Chondrocyte (in vitro differentiated cells): ENCODE data around the gene FN3K. TPM values are rescaled to one million over a fixed set of nuclear protein-coding genes. Genes with fewer than 3 reads are reported as not detected.

ENCODE experiments used
- DNase-seq: peaks from one replicate; pipeline ENCODE4 v3.0.0; 2021; ENCODE audit warnings: mixed read lengths, low spot score
- H3K27ac Mint-ChIP-seq: one replicate; pipeline ENCODE4 v1.8.0; 2021; ENCODE audit warnings: mild to moderate bottlenecking, moderate library complexity, mixed read lengths; ENCODE audit not compliant: unreplicated experiment
- H3K27me3 Mint-ChIP-seq: 2 replicates; pipeline ENCODE4 v1.8.0; 2021; ENCODE audit warnings: low read depth, mixed read lengths
- H3K36me3 Mint-ChIP-seq: 2 replicates; pipeline ENCODE4 v1.8.0; 2021; ENCODE audit warnings: low read depth, mixed read lengths
- H3K4me1 Mint-ChIP-seq: 2 replicates; pipeline ENCODE4 v1.8.0; 2021; ENCODE audit warnings: low read depth, mild to moderate bottlenecking, mixed read lengths
- H3K4me3 Mint-ChIP-seq: one replicate; pipeline ENCODE4 v1.8.0; 2021; ENCODE audit warnings: mild to moderate bottlenecking, moderate library complexity, mixed read lengths; ENCODE audit not compliant: unreplicated experiment
- H3K9me3 Mint-ChIP-seq: 2 replicates; pipeline ENCODE4 v1.8.0; 2021; ENCODE audit warnings: low read depth, mixed read lengths
- total RNA-seq: library from RNA; stranded (reverse); gene quantifications from 3 replicates; pipeline ENCODE4 v1.2.1, GENCODE V29; 2021
- TF ChIP-seq, protein P1 (sequence below): fragments of 200-600 bp; sonication (generic); IDR thresholded peaks from 2 replicates; pipeline ENCODE4 v1.5.0; 2021; ENCODE audit warnings: antibody characterized with exemption, mild to moderate bottlenecking, moderate library complexity

The FN3K gene
- total RNA-seq, 1 donor from 2014 or later, result 19.0 TPM

DNA sequence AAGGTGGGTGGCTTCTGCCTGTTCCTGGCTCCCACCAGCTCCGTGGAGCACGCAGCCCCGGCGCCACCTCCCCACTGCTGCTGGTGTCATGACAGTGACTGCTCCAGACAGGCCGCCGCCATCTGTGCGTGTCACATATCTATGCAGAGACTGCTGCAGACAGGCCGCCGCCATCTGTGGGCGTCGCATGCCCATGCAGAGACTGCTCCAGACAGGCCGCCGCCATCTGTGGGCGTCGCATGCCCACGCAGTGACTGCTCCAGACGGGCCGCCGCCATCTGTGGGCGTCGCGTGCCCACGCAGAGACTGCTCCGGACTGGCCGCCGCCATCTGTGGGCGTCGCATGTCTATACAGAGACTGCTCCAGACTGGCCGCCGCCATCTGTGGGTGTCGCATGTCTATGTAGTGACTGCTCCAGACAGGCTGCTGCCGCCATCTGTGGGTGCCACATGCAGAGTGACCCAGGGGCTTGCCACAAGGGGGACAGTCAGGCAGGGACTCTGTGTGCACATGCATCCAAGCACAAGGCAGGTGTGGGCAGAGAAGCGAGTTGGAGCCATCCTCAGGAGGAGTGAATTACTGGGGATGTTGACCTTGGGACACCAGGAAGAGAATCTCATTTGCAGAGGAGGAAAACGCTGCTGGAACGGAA is 22.2 kb upstream of the FN3K start:
- TF ChIP-seq, protein P1, sequence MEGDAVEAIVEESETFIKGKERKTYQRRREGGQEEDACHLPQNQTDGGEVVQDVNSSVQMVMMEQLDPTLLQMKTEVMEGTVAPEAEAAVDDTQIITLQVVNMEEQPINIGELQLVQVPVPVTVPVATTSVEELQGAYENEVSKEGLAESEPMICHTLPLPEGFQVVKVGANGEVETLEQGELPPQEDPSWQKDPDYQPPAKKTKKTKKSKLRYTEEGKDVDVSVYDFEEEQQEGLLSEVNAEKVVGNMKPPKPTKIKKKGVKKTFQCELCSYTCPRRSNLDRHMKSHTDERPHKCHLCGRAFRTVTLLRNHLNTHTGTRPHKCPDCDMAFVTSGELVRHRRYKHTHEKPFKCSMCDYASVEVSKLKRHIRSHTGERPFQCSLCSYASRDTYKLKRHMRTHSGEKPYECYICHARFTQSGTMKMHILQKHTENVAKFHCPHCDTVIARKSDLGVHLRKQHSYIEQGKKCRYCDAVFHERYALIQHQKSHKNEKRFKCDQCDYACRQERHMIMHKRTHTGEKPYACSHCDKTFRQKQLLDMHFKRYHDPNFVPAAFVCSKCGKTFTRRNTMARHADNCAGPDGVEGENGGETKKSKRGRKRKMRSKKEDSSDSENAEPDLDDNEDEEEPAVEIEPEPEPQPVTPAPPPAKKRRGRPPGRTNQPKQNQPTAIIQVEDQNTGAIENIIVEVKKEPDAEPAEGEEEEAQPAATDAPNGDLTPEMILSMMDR, result no peak
- Mint-ChIP-seq H3K36me3 (no peaks in the 10 kb centered on the region), H3K27ac (no peak overlapping the region), H3K9me3 (no peaks in the 10 kb centered on the region), H3K4me3 (no peak overlapping the region), H3K4me1 (peaks cover 22% of the 10 kb centered on the region), H3K27me3 (no peaks in the 10 kb centered on the region)
- peak; percentile 94 for DNase-seq

DNA sequence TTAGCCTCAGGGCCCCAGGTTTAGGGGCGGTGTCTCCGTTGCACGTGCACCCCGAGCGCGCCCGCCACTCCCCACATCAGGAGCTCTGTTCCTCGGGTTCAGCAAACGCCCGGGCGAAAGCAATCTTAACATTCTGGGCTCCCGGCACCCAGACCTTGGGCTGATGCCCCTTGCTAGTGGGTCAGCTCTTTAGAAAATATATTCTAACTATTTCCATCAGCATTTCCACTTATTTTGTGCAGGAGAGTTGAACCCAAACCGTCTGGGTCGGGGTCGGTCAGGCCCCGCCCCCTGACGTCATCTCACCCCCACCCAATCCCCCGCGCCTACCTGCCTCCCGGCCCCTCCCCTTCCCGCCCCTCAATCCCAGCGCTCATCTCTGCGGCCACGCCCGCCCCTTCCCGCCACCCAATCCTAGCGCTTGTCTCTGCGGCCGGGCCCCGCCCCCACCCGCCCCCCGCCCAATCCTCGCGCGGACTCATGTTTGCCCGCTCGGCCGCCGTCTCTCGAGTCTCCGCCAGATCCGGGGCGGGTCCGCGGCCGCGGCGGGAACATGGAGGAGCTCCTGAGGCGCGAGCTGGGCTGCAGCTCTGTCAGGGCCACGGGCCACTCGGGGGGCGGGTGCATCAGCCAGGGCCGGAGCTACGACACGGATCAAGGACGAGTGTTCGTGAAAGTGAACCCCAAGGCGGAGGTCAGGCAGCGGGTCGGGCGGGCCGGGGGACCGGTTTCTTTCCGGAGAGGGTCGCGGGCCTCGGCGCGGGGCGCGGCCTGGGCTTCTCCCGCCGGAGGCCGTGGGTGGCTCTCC is 19.0 kb upstream of the FN3K start, which contains the start of gene FN3KRP:
Gene FN3KRP (plus strand): TSS at position 504 of the 808 bp plus-strand sequence. CDS start 50 bp downstream, at position 554.
- TF ChIP-seq, protein P1, result no peak
- Mint-ChIP-seq H3K36me3 (peaks cover 2% of the 10 kb centered on the region), H3K4me3 (peak within 1 kb of the TSS; percentile 94), H3K27me3 (no peaks in the 10 kb centered on the region), H3K9me3 (no peaks in the 10 kb centered on the region), H3K4me1 (peaks cover 21% of the 10 kb centered on the region), H3K27ac (peak within 1 kb of the TSS; percentile 87)
- no peak for DNase-seq

- DNase-seq, result no peak
- Mint-ChIP-seq H3K4me1 (peaks cover 21% of the 10 kb centered on the region), H3K27me3 (no peaks in the 10 kb centered on the region), H3K36me3 (peaks cover 9% of the 10 kb centered on the region), H3K27ac (no peak overlapping the region), H3K4me3 (no peak overlapping the region), H3K9me3 (no peaks in the 10 kb centered on the region)
- TF ChIP-seq, protein P1, result no peak
Observed at GRCh38 chr17:82718986-82719685, 16.3 kb upstream of the FN3K start.

- TF ChIP-seq, protein P1, result no peak
- no peaks in the 10 kb centered on the region for H3K27me3 Mint-ChIP-seq
- peaks cover 9% of the 10 kb centered on the region for H3K36me3 Mint-ChIP-seq
- H3K9me3 Mint-ChIP-seq, result no peaks in the 10 kb centered on the region
- no peak overlapping the region for H3K27ac Mint-ChIP-seq
- peaks cover 21% of the 10 kb centered on the region for H3K4me1 Mint-ChIP-seq
- H3K4me3 Mint-ChIP-seq, result no peak overlapping the region
- DNase-seq, result no peak
Observed at GRCh38 chr17:82720204-82720603, 15.2 kb upstream of the FN3K start.

- H3K4me3 Mint-ChIP-seq, result no peak overlapping the region
- TF ChIP-seq, protein P1, result no peak
- no peak overlapping the region for H3K27ac Mint-ChIP-seq
- H3K4me1 Mint-ChIP-seq, result peaks cover 9% of the 10 kb centered on the region
- no peak for DNase-seq
- H3K36me3 Mint-ChIP-seq, result peaks cover 16% of the 10 kb centered on the region
- H3K27me3 Mint-ChIP-seq, result no peaks in the 10 kb centered on the region
- H3K9me3 Mint-ChIP-seq, result no peaks in the 10 kb centered on the region
Observed at GRCh38 chr17:82722341-82723013, 12.9 kb upstream of the FN3K start.
